WTC11 (cell line): ENCODE data around the gene AKIRIN2. TPM values are rescaled to one million over a fixed set of nuclear protein-coding genes. Genes with fewer than 3 reads are reported as not detected.

ENCODE experiments used
- ATAC-seq: fragments of 200-7000 bp; cut with Tn5 transposase; 2 replicates; pipeline ENCODE4 v1.10.0; 2021; ENCODE audit warnings: mild to moderate bottlenecking, moderate library complexity
- CTCF ChIA-PET: fragments of 300-600 bp; sonication (Branson Sonifier 250); formaldehyde crosslinking; loops from one replicate; lab custom pipeline; 2021; ENCODE audit warnings: antibody characterized with exemption; lab: Charles Lee
- POLR2A ChIA-PET: fragments of 350-600 bp; sonication (Branson Sonifier 250); formaldehyde crosslinking; loops from one replicate; lab custom pipeline; 2021; ENCODE audit warnings: antibody characterized with exemption; lab: Charles Lee
- DNase-seq: peaks from one replicate; pipeline ENCODE4 v3.0.0; 2021; ENCODE audit warnings: low spot score
- H3K27ac Mint-ChIP-seq: 2 replicates; pipeline ENCODE4 v1.8.0; 2021; ENCODE audit warnings: mixed read lengths
- H3K27me3 Mint-ChIP-seq: 2 replicates; pipeline ENCODE4 v1.8.0; 2021; ENCODE audit warnings: low read depth, mild to moderate bottlenecking, moderate library complexity, mixed read lengths
- H3K36me3 Mint-ChIP-seq: 2 replicates; pipeline ENCODE4 v1.8.0; 2021; ENCODE audit warnings: mixed read lengths
- H3K4me1 Mint-ChIP-seq: 2 replicates; pipeline ENCODE4 v1.8.0; 2022; ENCODE audit warnings: mixed read lengths
- H3K4me3 Mint-ChIP-seq: 2 replicates; pipeline ENCODE4 v1.8.0; 2021; ENCODE audit warnings: mild to moderate bottlenecking, moderate library complexity, mixed read lengths
- H3K9me3 Mint-ChIP-seq: 2 replicates; pipeline ENCODE4 v1.8.0; 2021; ENCODE audit warnings: mixed read lengths
- ARID4B ChIP-seq: sonication (generic); formaldehyde crosslinking; IDR thresholded peaks from 2 replicates; pipeline ENCODE4 v1.8.0; 2023; ENCODE audit warnings: missing genetic modification reagents, mild to moderate bottlenecking, borderline replicate concordance
- CBFB ChIP-seq: sonication (generic); formaldehyde crosslinking; IDR thresholded peaks from 2 replicates; pipeline ENCODE4 v1.8.1; 2022; ENCODE audit warnings: mild to moderate bottlenecking, low read depth, missing genetic modification reagents
- E2F1 ChIP-seq: sonication (generic); formaldehyde crosslinking; IDR thresholded peaks from 2 replicates; pipeline ENCODE4 v1.8.0; 2022; ENCODE audit warnings: mild to moderate bottlenecking, missing genetic modification reagents
- FOXP1 ChIP-seq: sonication (generic); formaldehyde crosslinking; IDR thresholded peaks from 2 replicates; pipeline ENCODE4 v1.8.0; 2022; ENCODE audit warnings: missing genetic modification reagents, mild to moderate bottlenecking, moderate library complexity, borderline replicate concordance
- HMGXB4 ChIP-seq: sonication (generic); formaldehyde crosslinking; IDR thresholded peaks from 2 replicates; pipeline ENCODE4 v1.8.1; 2023; ENCODE audit warnings: mild to moderate bottlenecking, moderate library complexity, missing genetic modification reagents
- KAT7 ChIP-seq: sonication (generic); formaldehyde crosslinking; IDR thresholded peaks from 2 replicates; pipeline ENCODE4 v1.8.1; 2023; ENCODE audit warnings: missing genetic modification reagents, mild to moderate bottlenecking, borderline replicate concordance
- NR1H2 ChIP-seq: sonication (generic); formaldehyde crosslinking; IDR thresholded peaks from 2 replicates; pipeline ENCODE4 v1.9.0; 2021; ENCODE audit warnings: mild to moderate bottlenecking, moderate library complexity, missing genetic modification reagents
- NR2C2 ChIP-seq: sonication (generic); formaldehyde crosslinking; IDR thresholded peaks from 2 replicates; pipeline ENCODE4 v1.8.0; 2022; ENCODE audit warnings: mild to moderate bottlenecking, missing genetic modification reagents
- RELA ChIP-seq: sonication (generic); formaldehyde crosslinking; IDR thresholded peaks from 2 replicates; pipeline ENCODE4 v1.8.1; 2022; ENCODE audit warnings: missing genetic modification reagents, mild to moderate bottlenecking, borderline replicate concordance
- SOX15 ChIP-seq: fragments of 250-450 bp; sonication (Bioruptor Pico); IDR thresholded peaks from 2 replicates; pipeline ENCODE4 v1.9.0; 2021; ENCODE audit warnings: mild to moderate bottlenecking
- USF2 ChIP-seq: sonication (generic); formaldehyde crosslinking; IDR thresholded peaks from 2 replicates; pipeline ENCODE4 v1.8.1; 2023; ENCODE audit warnings: mild to moderate bottlenecking, missing genetic modification reagents, moderate library complexity
- ZBTB21 ChIP-seq: sonication (generic); formaldehyde crosslinking; IDR thresholded peaks from 2 replicates; pipeline ENCODE4 v1.8.1; 2023; ENCODE audit warnings: mild to moderate bottlenecking, missing genetic modification reagents, borderline replicate concordance
- ZNF281 ChIP-seq: sonication (generic); formaldehyde crosslinking; IDR thresholded peaks from 2 replicates; pipeline ENCODE4 v1.8.0; 2023; ENCODE audit warnings: mild to moderate bottlenecking, missing genetic modification reagents
- ZNF396 ChIP-seq: fragments of 250-450 bp; sonication (Bioruptor Pico); IDR thresholded peaks from 2 replicates; pipeline ENCODE4 v1.8.0; 2021; ENCODE audit warnings: mild to moderate bottlenecking, moderate library complexity, borderline replicate concordance
- ZNF423 ChIP-seq: fragments of 250-450 bp; sonication (Bioruptor Pico); IDR thresholded peaks from 2 replicates; pipeline ENCODE4 v2.1.2; 2022; ENCODE audit warnings: mild to moderate bottlenecking, moderate library complexity
- total RNA-seq: library from RNA; stranded (reverse); gene quantifications from 3 replicates; pipeline ENCODE4 v1.2.3, GENCODE V29; 2021

AKIRIN2 gene
- total RNA-seq, 1 experiment from 2014 or later: 90.2 TPM

- Mint-ChIP-seq H3K36me3 (peaks cover 12% of the 10 kb centered on the region), H3K27ac (peak overlapping the region; percentile 28; the same call in 1 of the 2 replicates), H3K9me3 (no peaks in the 10 kb centered on the region), H3K4me1 (peaks cover 73% of the 10 kb centered on the region), H3K27me3 (no peaks in the 10 kb centered on the region), H3K4me3 (no peak overlapping the region)
- TF ChIP-seq NR1H2: no peak
- no peak for TF ChIP-seq ZNF396 (CRISPR knock-in tag)
- no peak for TF ChIP-seq NR2C2 (CRISPR knock-in tag)
- TF ChIP-seq ZBTB21 (CRISPR knock-in tag): no peak
- TF ChIP-seq ZNF423 (CRISPR knock-in tag): no peak
- no peak for TF ChIP-seq KAT7
- no peak for TF ChIP-seq ZNF281 (CRISPR knock-in tag)
- TF ChIP-seq E2F1 (CRISPR knock-in tag): no peak
- no peak for TF ChIP-seq HMGXB4 (CRISPR knock-in tag)
- TF ChIP-seq CBFB (CRISPR knock-in tag): no peak
- TF ChIP-seq FOXP1 (CRISPR knock-in tag): no peak
- no peak for TF ChIP-seq ARID4B (CRISPR knock-in tag)
- TF ChIP-seq RELA (CRISPR knock-in tag): no peak
- no peak for TF ChIP-seq SOX15 (CRISPR knock-in tag)
- no peak for TF ChIP-seq USF2 (CRISPR knock-in tag)
- CTCF ChIA-PET: no interaction called here
- POLR2A ChIA-PET: no interaction called here
- ATAC-seq: no peak
- no peak for DNase-seq
Measured at GRCh38 chr6:87684895-87685654, 17.0 kb downstream of the AKIRIN2 start.
